ACC112 (cell line): ENCODE data around the gene MOB1B.
"Not testable (repeated sequence)": the region's sequence is repeated elsewhere in the genome, so short reads cannot be mapped to it uniquely, and the experiment has no call there.

Experiments
- H2AFZ ChIP-seq: fragments of 200-600 bp; sonication (generic); one replicate; pipeline ENCODE4 v1.6.0; 2017; ENCODE audit warnings: antibody characterized with exemption, low read length; ENCODE audit not compliant: unreplicated experiment
- H3K27ac ChIP-seq: fragments of 200-600 bp; sonication (generic); 2 replicates; pipeline ENCODE4 v1.5.1; 2014; ENCODE audit warnings: low read depth, mild to moderate bottlenecking, antibody characterized with exemption, low read length, moderate library complexity
- H3K27me3 ChIP-seq: fragments of 200-600 bp; sonication (generic); 2 replicates; pipeline ENCODE4 v1.6.1; 2014; ENCODE audit warnings: mild to moderate bottlenecking, antibody characterized with exemption, low read length, moderate library complexity, mixed read lengths; ENCODE audit not compliant: insufficient read depth
- H3K36me3 ChIP-seq: fragments of 200-600 bp; sonication (generic); 2 replicates; pipeline ENCODE4 v1.6.1; 2016; ENCODE audit warnings: mild to moderate bottlenecking, antibody characterized with exemption, low read length, moderate library complexity, mixed read lengths; ENCODE audit not compliant: insufficient read depth
- H3K4me1 ChIP-seq: fragments of 200-600 bp; sonication (generic); one replicate; pipeline ENCODE4 v1.6.1; 2016; ENCODE audit warnings: low read length, mixed read lengths; ENCODE audit not compliant: insufficient read depth, unreplicated experiment, control insufficient read depth
- H3K4me3 ChIP-seq: fragments of 200-600 bp; sonication (generic); 2 replicates; pipeline ENCODE4 v1.5.1; 2014; ENCODE audit warnings: mild to moderate bottlenecking, low read depth, low read length
- H3K79me2 ChIP-seq: fragments of 200-600 bp; sonication (generic); one replicate; pipeline ENCODE4 v1.6.0; 2016; ENCODE audit warnings: low read length; ENCODE audit not compliant: control insufficient read depth, unreplicated experiment, insufficient read depth

Gene MOB1B

DNA sequence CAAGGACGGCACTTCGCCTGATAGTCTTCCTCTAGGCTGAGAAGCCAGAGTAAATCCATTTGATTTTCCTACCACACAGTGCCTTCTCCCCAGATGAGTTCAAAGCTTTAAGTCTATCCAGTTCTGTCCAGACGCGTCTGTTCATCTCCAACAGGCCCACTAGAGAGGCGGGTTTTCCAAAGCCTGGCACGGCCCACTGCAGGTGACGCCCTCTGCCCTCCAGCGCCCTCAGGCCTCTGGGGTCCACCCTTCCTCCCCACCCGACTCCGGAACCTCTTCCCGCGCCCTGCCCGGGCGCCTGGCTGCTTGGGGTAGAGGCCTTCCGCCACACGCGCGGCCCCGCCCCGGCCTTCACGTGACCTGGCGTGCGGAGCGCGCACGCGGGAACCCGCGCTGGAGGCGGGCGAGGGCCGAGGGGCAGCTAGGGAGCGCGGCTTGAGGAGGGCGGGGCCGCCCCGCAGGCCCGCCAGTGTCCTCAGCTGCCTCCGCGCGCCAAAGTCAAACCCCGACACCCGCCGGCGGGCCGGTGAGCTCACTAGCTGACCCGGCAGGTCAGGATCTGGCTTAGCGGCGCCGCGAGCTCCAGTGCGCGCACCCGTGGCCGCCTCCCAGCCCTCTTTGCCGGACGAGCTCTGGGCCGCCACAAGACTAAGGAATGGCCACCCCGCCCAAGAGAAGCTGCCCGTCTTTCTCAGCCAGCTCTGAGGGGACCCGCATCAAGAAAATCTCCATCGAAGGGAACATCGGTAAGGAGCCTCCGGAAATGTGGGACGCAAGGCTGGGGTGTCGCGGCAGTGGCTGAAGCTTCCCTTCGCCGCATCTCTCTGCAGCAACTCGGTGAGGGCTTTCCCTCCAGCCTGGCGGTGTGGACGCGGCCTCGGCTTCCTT is 91.3 kb downstream of the MOB1B start, which contains the start of gene DCK:
TSS of gene DCK (plus strand) at position 469 of the 888 bp plus-strand sequence. CDS start at position 656, 187 bp downstream.
- H3K79me2 ChIP-seq = peaks cover 41% of the 10 kb centered on the region
- peak within 1 kb of the TSS; percentile 86 for H2AFZ ChIP-seq

DNA sequence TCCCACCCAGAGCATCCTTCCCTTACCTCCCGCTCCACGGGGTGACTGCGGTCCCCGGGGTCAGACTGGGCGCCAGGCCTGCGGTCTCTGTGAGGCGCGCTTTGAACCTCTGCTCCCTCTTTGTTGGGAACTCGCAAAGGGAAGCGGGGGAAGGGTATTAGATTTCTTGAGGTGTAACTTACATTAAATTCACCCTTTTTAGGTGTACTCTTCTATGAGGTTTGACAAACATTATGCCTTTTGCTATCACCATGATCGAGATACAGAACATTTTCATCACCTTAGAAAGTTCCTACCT is 91.8 kb downstream of the MOB1B start:
- peaks cover 24% of the 10 kb centered on the region for H3K4me1 ChIP-seq
- peaks cover 43% of the 10 kb centered on the region for H3K79me2 ChIP-seq
- peak overlapping the region; percentile 64 for H3K27ac ChIP-seq
- no peaks in the 10 kb centered on the region for H3K27me3 ChIP-seq
- peaks cover 6% of the 10 kb centered on the region for H3K36me3 ChIP-seq
- peak overlapping the region; percentile 93 for H3K4me3 ChIP-seq
- peak overlapping the region; percentile 86 for H2AFZ ChIP-seq

More for the DNA sequence above, 91.3 kb downstream of the MOB1B start, which contains the start of gene DCK:
- H3K4me3 ChIP-seq = peak within 1 kb of the TSS; percentile 93
- H3K36me3 ChIP-seq = peaks cover 5% of the 10 kb centered on the region
- peak within 1 kb of the TSS; percentile 64 for H3K27ac ChIP-seq
- H3K27me3 ChIP-seq = no peaks in the 10 kb centered on the region
- H3K4me1 ChIP-seq = peaks cover 24% of the 10 kb centered on the region

GRCh38 chr4:70994387-70995099 is 92.4 kb downstream of the MOB1B start:
- Histone ChIP-seq H3K79me2 (peaks cover 45% of the 10 kb centered on the region), H3K36me3 (peaks cover 9% of the 10 kb centered on the region), H3K4me1 (peaks cover 24% of the 10 kb centered on the region), H3K27me3 (no peaks in the 10 kb centered on the region), H3K4me3 (peak overlapping the region; percentile 93), H3K27ac (peak overlapping the region; percentile 64), H2AFZ (peak overlapping the region; percentile 86)

DNA sequence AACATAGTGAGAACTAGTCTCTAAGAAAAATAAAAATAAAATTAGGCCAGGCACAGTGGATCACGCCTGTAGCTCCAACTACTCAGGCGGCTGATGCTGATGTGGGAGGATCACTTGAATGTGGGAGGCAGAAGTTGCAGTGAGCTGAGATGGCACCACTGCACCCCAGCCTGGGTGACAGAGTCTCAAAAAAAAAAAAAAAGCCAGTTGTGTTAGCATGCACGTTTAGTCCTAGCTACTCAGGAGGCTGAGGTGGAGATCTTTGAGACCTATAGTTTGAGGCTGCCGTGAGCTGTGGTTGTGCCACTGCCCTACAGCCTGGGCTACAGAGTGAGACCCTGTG is 93.8 kb downstream of the MOB1B start:
- peaks cover 13% of the 10 kb centered on the region for H3K36me3 ChIP-seq
- no peak overlapping the region for H2AFZ ChIP-seq
- peak overlapping the region; percentile 32; the same call in 1 of the 2 replicates for H3K4me3 ChIP-seq
- H3K79me2 ChIP-seq = peaks cover 51% of the 10 kb centered on the region
- H3K4me1 ChIP-seq = peaks cover 24% of the 10 kb centered on the region
- no peak overlapping the region for H3K27ac ChIP-seq
- no peaks in the 10 kb centered on the region for H3K27me3 ChIP-seq

- Histone ChIP-seq H3K4me1 (peaks cover 24% of the 10 kb centered on the region), H3K79me2 (peaks cover 59% of the 10 kb centered on the region), H3K4me3 (peak overlapping the region; percentile 32), H3K36me3 (peaks cover 13% of the 10 kb centered on the region), H3K27ac (no peak overlapping the region), H3K27me3 (no peaks in the 10 kb centered on the region), H2AFZ (no peak overlapping the region)
Observed at GRCh38 chr4:70997036-70997435, 94.9 kb downstream of the MOB1B start.

DNA sequence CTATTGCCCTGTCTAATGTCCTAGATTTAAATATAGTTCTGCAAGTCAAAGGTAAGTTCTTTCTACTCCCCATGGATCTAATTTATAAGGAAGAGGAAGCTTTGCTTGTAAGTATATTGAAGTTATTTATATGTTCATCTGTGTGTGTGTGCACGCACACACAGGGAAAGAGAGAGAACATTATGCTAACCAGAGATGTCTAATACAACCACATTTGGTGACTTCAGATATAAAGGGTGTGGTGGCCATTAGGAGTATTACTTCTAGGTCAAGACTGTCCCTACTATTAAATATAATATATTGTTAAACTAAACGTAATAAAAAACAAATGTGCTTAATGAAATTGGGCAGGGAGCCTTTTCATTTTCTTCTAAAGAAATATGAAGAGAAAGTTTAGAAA is 95.4 kb downstream of the MOB1B start:
- no peak overlapping the region for H3K27ac ChIP-seq
- H3K4me1 ChIP-seq = peaks cover 23% of the 10 kb centered on the region
- 0 out of 2 replicates have a peak overlapping the region, but pooled peaks have one; percentile 32 for H3K4me3 ChIP-seq
- no peaks in the 10 kb centered on the region for H3K27me3 ChIP-seq
- H3K79me2 ChIP-seq = peaks cover 62% of the 10 kb centered on the region
- H3K36me3 ChIP-seq = peaks cover 13% of the 10 kb centered on the region
- no peak overlapping the region for H2AFZ ChIP-seq

DNA sequence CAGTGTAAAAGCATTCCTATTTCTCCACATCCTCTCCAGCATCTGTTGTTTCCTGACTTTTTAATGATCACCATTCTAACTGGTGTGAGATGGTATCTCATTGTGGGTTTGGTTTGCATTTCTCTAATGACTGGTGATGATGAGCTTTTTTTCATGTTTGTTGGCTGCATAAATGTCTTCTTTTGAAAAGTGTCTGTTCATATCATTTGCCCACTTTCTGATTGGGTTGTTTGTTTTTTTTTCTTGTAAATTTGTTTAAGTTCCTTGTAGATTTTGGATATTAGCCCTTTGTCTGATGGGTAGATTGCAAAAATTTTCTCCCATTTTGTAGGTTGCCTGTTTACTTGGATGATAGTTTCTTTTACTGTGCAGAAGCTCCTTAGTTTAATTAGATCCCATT is 97.5 kb downstream of the MOB1B start:
- not testable (repeated sequence) for H3K27me3 ChIP-seq, H3K4me3 ChIP-seq, H2AFZ ChIP-seq, H3K27ac ChIP-seq
- Histone ChIP-seq H3K36me3 (peaks cover 13% of the 10 kb centered on the region), H3K79me2 (peaks cover 65% of the 10 kb centered on the region), H3K4me1 (peaks cover 21% of the 10 kb centered on the region)

- Histone ChIP-seq H3K79me2 (peaks cover 51% of the 10 kb centered on the region), H3K36me3 (peaks cover 13% of the 10 kb centered on the region), H3K4me1 (peaks cover 10% of the 10 kb centered on the region)
- not testable (repeated sequence) for H3K4me3 ChIP-seq, H3K27me3 ChIP-seq, H3K27ac ChIP-seq, H2AFZ ChIP-seq
Observed at GRCh38 chr4:71001363-71001762, 99.2 kb downstream of the MOB1B start.

DNA sequence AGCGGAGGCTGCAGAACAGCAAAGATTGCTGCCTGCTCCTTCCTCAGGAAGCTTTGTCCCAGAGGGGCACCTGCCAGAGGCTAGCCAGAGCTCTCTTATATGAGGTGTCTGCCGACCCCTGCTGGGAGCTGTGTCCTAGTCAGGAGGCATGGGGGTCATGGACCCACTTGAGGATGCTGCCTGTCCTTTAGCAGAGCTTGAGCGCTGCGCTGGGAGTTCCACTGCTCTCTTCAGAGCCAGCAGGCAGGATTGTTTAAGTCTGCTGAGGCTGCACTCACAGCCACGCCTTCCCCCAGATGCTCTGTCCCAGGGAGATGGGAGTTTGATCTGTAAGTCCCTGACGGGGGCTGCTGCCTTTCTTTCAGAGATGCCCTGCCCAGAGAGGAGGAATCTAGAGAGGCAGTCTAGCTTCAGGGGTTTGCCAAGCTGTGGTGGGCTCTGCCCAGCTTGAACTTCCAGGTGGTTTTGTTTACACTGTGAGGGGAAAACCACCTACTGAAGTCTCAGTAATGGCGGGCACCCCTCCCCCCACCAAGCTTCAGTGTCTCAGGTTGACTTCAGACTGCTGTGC is 102.2 kb downstream of the MOB1B start:
- Histone ChIP-seq H3K36me3 (0 out of 2 replicates have a peak, but pooled peaks cover 4% of the 10 kb centered on the region), H3K4me3 (no peak overlapping the region), H3K27me3 (no peaks in the 10 kb centered on the region), H3K79me2 (peaks cover 41% of the 10 kb centered on the region), H2AFZ (no peak overlapping the region), H3K27ac (no peak overlapping the region), H3K4me1 (peaks cover 11% of the 10 kb centered on the region)

- not testable (repeated sequence) for H3K4me3 ChIP-seq, H3K27me3 ChIP-seq, H2AFZ ChIP-seq, H3K36me3 ChIP-seq, H3K27ac ChIP-seq
- Histone ChIP-seq H3K79me2 (peaks cover 43% of the 10 kb centered on the region), H3K4me1 (peaks cover 17% of the 10 kb centered on the region)
Observed at GRCh38 chr4:71005025-71005424, 102.9 kb downstream of the MOB1B start.
